ENCODE data around the gene RNF157.
A peak's percentile ranks its signal among the peaks of the same experiment; 100 is the strongest.

Gene RNF157

GRCh38 chr17:76170114-76170513, 70.2 kb downstream of the RNF157 start:
- DNase-seq, result no peak
- Histone ChIP-seq H3K27me3 (replicated peaks in 2 of 5; ENCODE audit: control insufficient read depth in 4 of 5, insufficient read depth in 5 of 5, low read length in 4 of 5) (no peaks in the 10 kb centered on the region), H3K4me1 (ENCODE audit: control extremely low read depth in 1 of 4, control insufficient read depth in 4 of 4, insufficient read depth in 4 of 4, low read length in 3 of 4) (peaks cover 0 to 4% (median 2%) of the 10 kb centered on the region in 4 experiments), H3K4me3 (ENCODE audit: control insufficient read depth in 1 of 7, extremely low read depth in 1 of 7, insufficient read depth in 4 of 7, low read depth in 2 of 7, low read length in 6 of 7) (no peak overlapping the region), H3K9me3 (ENCODE audit: control extremely low read depth in 1 of 5, control insufficient read depth in 4 of 5, insufficient read depth in 2 of 5, low read depth in 1 of 5, low read length in 4 of 5) (no peaks in the 10 kb centered on the region), H3K36me3 (ENCODE audit: control insufficient read depth in 4 of 4, insufficient read depth in 4 of 4, low read length in 3 of 4) (no peaks in the 10 kb centered on the region), H3K27ac (ENCODE audit: insufficient read depth in 1 of 2, low read depth in 1 of 2, low read length in 2 of 2, poor library complexity in 1 of 2, severe bottlenecking in 2 of 2) (no peak overlapping the region)
- WGBS (ENCODE audit: insufficient coverage), result 90% methylated on average over 1 of the region's 1 CpG
- ChIA-PET POLR2A (no interaction called here), CTCF (interaction anchor here (0.7 to 1.8 kb wide), 5 partner anchors 11 to 110 kb away, joined by 3 to 5 read pairs (median 3); no protein-coding TSS in a partner anchor)

- CTCF ChIA-PET, result interaction anchor here (0.6 to 2.2 kb wide), 8 partner anchors 9 to 113 kb away, joined by 3 to 5 read pairs (median 4); no protein-coding TSS in a partner anchor
- no peaks in the 10 kb centered on the region for H3K27me3 ChIP-seq (replicated peaks in 2 of 5; ENCODE audit: control insufficient read depth in 4 of 5, insufficient read depth in 5 of 5, low read length in 4 of 5)
- no peak overlapping the region for H3K27ac ChIP-seq (ENCODE audit: insufficient read depth in 1 of 2, low read depth in 1 of 2, low read length in 2 of 2, poor library complexity in 1 of 2, severe bottlenecking in 2 of 2)
- no peaks in the 10 kb centered on the region for H3K9me3 ChIP-seq (ENCODE audit: control extremely low read depth in 1 of 5, control insufficient read depth in 4 of 5, insufficient read depth in 2 of 5, low read depth in 1 of 5, low read length in 4 of 5)
- 95% methylated on average over 7 of the region's 10 CpGs for WGBS (ENCODE audit: insufficient coverage)
- no peaks in the 10 kb centered on the region for H3K36me3 ChIP-seq (ENCODE audit: control insufficient read depth in 4 of 4, insufficient read depth in 4 of 4, low read length in 3 of 4)
- DNase-seq, result no peak
- no peak overlapping the region for H3K4me3 ChIP-seq (ENCODE audit: control insufficient read depth in 1 of 7, extremely low read depth in 1 of 7, insufficient read depth in 4 of 7, low read depth in 2 of 7, low read length in 6 of 7)
- POLR2A ChIA-PET, result no interaction called here
- peaks cover 0 to 4% (median 2%) of the 10 kb centered on the region in 4 experiments for H3K4me1 ChIP-seq (ENCODE audit: control extremely low read depth in 1 of 4, control insufficient read depth in 4 of 4, insufficient read depth in 4 of 4, low read length in 3 of 4)
These were observed 73.4 kb downstream of the RNF157 start for GRCh38 chr17:76166906-76167305.

GRCh38 chr17:76166168-76166567, 74.1 kb downstream of the RNF157 start:
- DNase-seq, result no peak
- CTCF ChIA-PET, result interaction anchor here (0.6 to 2.2 kb wide), 7 partner anchors 8 to 41 kb away, joined by 3 to 5 read pairs (median 4); no protein-coding TSS in a partner anchor
- Histone ChIP-seq H3K4me1 (ENCODE audit: control extremely low read depth in 1 of 4, control insufficient read depth in 4 of 4, insufficient read depth in 4 of 4, low read length in 3 of 4) (peaks cover 0 to 7% (median 3%) of the 10 kb centered on the region in 4 experiments), H3K4me3 (ENCODE audit: control insufficient read depth in 1 of 7, extremely low read depth in 1 of 7, insufficient read depth in 4 of 7, low read depth in 2 of 7, low read length in 6 of 7) (no peak overlapping the region), H3K9me3 (ENCODE audit: control extremely low read depth in 1 of 5, control insufficient read depth in 4 of 5, insufficient read depth in 2 of 5, low read depth in 1 of 5, low read length in 4 of 5) (no peaks in the 10 kb centered on the region), H3K27ac (ENCODE audit: insufficient read depth in 1 of 2, low read depth in 1 of 2, low read length in 2 of 2, poor library complexity in 1 of 2, severe bottlenecking in 2 of 2) (no peak overlapping the region), H3K36me3 (ENCODE audit: control insufficient read depth in 4 of 4, insufficient read depth in 4 of 4, low read length in 3 of 4) (no peaks in the 10 kb centered on the region), H3K27me3 (replicated peaks in 2 of 5; ENCODE audit: control insufficient read depth in 4 of 5, insufficient read depth in 5 of 5, low read length in 4 of 5) (no peaks in the 10 kb centered on the region)
- WGBS (ENCODE audit: insufficient coverage), result 100% methylated on average over 4 of the region's 7 CpGs
- POLR2A ChIA-PET, result no interaction called here

GRCh38 chr17:76164331-76164730, 76.0 kb downstream of the RNF157 start:
- no peaks in the 10 kb centered on the region for H3K9me3 ChIP-seq (ENCODE audit: control extremely low read depth in 1 of 5, control insufficient read depth in 4 of 5, insufficient read depth in 2 of 5, low read depth in 1 of 5, low read length in 4 of 5)
- POLR2A ChIA-PET, result interaction anchor here (0.6 to 0.7 kb wide), 2 partner anchors 42 to 113 kb away, joined by 3 to 5 read pairs; no protein-coding TSS in a partner anchor
- H3K4me3 ChIP-seq (ENCODE audit: control insufficient read depth in 1 of 7, extremely low read depth in 1 of 7, insufficient read depth in 4 of 7, low read depth in 2 of 7, low read length in 6 of 7), result no peak overlapping the region
- no peaks in the 10 kb centered on the region for H3K36me3 ChIP-seq (ENCODE audit: control insufficient read depth in 4 of 4, insufficient read depth in 4 of 4, low read length in 3 of 4)
- H3K4me1 ChIP-seq (ENCODE audit: control extremely low read depth in 1 of 4, control insufficient read depth in 4 of 4, insufficient read depth in 4 of 4, low read length in 3 of 4), result peaks cover 0 to 7% (median 3%) of the 10 kb centered on the region in 4 experiments
- DNase-seq, result no peak
- H3K27me3 ChIP-seq (replicated peaks in 2 of 5; ENCODE audit: control insufficient read depth in 4 of 5, insufficient read depth in 5 of 5, low read length in 4 of 5), result no peaks in the 10 kb centered on the region
- H3K27ac ChIP-seq (ENCODE audit: insufficient read depth in 1 of 2, low read depth in 1 of 2, low read length in 2 of 2, poor library complexity in 1 of 2, severe bottlenecking in 2 of 2), result no peak overlapping the region
- CTCF ChIA-PET, result no interaction called here
- 100% methylated on average over 1 of the region's 2 CpGs for WGBS (ENCODE audit: insufficient coverage)

DNA sequence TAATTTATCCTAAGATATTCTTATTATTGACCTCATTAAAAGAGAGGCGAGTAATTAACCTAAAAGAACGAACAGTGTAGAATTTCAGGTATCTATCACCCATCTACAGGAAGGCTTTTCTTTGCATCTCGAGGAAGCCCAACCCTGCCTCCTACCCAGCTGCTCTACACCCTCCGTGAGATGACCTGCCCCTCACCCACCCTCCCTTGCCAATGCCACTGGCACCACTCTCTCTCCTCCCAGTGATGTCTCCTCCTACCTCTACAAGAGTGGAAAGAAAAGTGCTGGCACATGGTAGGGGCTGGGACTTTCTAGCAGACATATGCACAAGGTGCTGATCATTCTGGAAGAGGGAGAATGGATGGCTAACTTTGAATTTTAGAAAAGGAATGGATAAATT, 76.4 kb downstream of the RNF157 start:
- Histone ChIP-seq H3K36me3 (ENCODE audit: control insufficient read depth in 4 of 4, insufficient read depth in 4 of 4, low read length in 3 of 4) (no peaks in the 10 kb centered on the region), H3K27me3 (replicated peaks in 2 of 5; ENCODE audit: control insufficient read depth in 4 of 5, insufficient read depth in 5 of 5, low read length in 4 of 5) (no peaks in the 10 kb centered on the region), H3K27ac (ENCODE audit: insufficient read depth in 1 of 2, low read depth in 1 of 2, low read length in 2 of 2, poor library complexity in 1 of 2, severe bottlenecking in 2 of 2) (no peak overlapping the region), H3K4me1 (ENCODE audit: control extremely low read depth in 1 of 4, control insufficient read depth in 4 of 4, insufficient read depth in 4 of 4, low read length in 3 of 4) (peaks cover 0 to 7% (median 3%) of the 10 kb centered on the region in 4 experiments), H3K9me3 (ENCODE audit: control extremely low read depth in 1 of 5, control insufficient read depth in 4 of 5, insufficient read depth in 2 of 5, low read depth in 1 of 5, low read length in 4 of 5) (no peaks in the 10 kb centered on the region), H3K4me3 (ENCODE audit: control insufficient read depth in 1 of 7, extremely low read depth in 1 of 7, insufficient read depth in 4 of 7, low read depth in 2 of 7, low read length in 6 of 7) (no peak overlapping the region)
- ChIA-PET POLR2A (interaction anchor here (0.6 to 0.7 kb wide), 2 partner anchors 41 to 114 kb away, joined by 3 to 5 read pairs; no protein-coding TSS in a partner anchor), CTCF (no interaction called here)
- 83% methylated on average over 4 of the region's 4 CpGs for WGBS (ENCODE audit: insufficient coverage)
- DNase-seq, result no peak

GRCh38 chr17:76161619-76162266, 78.5 kb downstream of the RNF157 start:
- Histone ChIP-seq H3K27me3 (replicated peaks in 2 of 5; ENCODE audit: control insufficient read depth in 4 of 5, insufficient read depth in 5 of 5, low read length in 4 of 5) (no peaks in the 10 kb centered on the region), H3K36me3 (ENCODE audit: control insufficient read depth in 4 of 4, insufficient read depth in 4 of 4, low read length in 3 of 4) (no peaks in the 10 kb centered on the region), H3K4me3 (ENCODE audit: control insufficient read depth in 1 of 7, extremely low read depth in 1 of 7, insufficient read depth in 4 of 7, low read depth in 2 of 7, low read length in 6 of 7) (no peak overlapping the region), H3K4me1 (ENCODE audit: control extremely low read depth in 1 of 4, control insufficient read depth in 4 of 4, insufficient read depth in 4 of 4, low read length in 3 of 4) (peaks cover 0 to 6% (median 1%) of the 10 kb centered on the region in 4 experiments), H3K9me3 (ENCODE audit: control extremely low read depth in 1 of 5, control insufficient read depth in 4 of 5, insufficient read depth in 2 of 5, low read depth in 1 of 5, low read length in 4 of 5) (no peaks in the 10 kb centered on the region), H3K27ac (ENCODE audit: insufficient read depth in 1 of 2, low read depth in 1 of 2, low read length in 2 of 2, poor library complexity in 1 of 2, severe bottlenecking in 2 of 2) (no peak overlapping the region)
- POLR2A ChIA-PET, result no interaction called here
- CTCF ChIA-PET, result interaction anchor here (1.2 to 1.6 kb wide), 2 partner anchors 14 to 17 kb away, joined by 3 to 7 read pairs; no protein-coding TSS in a partner anchor
- WGBS (ENCODE audit: insufficient coverage), result 95% methylated on average over 16 of the region's 20 CpGs
- DNase-seq, result peak in 1 of 3 donors; percentile 43

DNA sequence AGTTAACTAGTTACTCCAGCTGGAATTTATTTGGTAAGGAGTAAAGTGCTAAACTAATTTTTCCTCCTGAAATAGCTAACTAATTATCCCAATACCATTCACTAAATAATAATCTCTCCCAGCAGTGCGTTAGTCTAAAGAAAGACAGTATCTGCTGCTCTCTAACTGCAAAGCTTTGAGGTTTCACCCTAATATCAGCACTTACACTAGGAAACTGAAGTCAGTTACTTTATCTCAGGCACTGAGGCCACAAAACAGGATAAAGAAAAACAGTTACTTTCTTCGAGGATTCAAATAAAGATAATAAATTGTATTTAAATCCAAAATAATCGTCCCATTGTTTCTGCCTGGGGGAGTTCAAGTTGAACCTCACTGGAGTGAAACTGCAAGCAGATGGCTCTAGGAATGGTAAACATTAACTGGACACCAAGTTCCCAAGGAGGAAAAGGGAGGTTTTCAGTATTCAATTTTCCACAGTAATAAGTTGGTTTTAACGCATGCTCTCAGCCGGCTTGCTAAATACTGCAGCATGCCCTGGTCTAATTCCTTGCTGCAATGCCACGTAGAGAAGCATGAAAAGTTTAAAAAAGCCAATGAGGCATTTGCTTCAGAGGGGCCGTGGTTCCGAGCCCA, 79.3 kb downstream of the RNF157 start:
- H3K27me3 ChIP-seq (replicated peaks in 2 of 5; ENCODE audit: control insufficient read depth in 4 of 5, insufficient read depth in 5 of 5, low read length in 4 of 5), result no peaks in the 10 kb centered on the region
- H3K4me3 ChIP-seq (ENCODE audit: control insufficient read depth in 1 of 7, extremely low read depth in 1 of 7, insufficient read depth in 4 of 7, low read depth in 2 of 7, low read length in 6 of 7), result no peak overlapping the region
- no peaks in the 10 kb centered on the region for H3K36me3 ChIP-seq (ENCODE audit: control insufficient read depth in 4 of 4, insufficient read depth in 4 of 4, low read length in 3 of 4)
- ChIA-PET CTCF (interaction anchor here (0.7 to 1.6 kb wide), 5 partner anchors 13 to 20 kb away, joined by 3 to 7 read pairs (median 4); no protein-coding TSS in a partner anchor), POLR2A (no interaction called here)
- no peaks in the 10 kb centered on the region for H3K9me3 ChIP-seq (ENCODE audit: control extremely low read depth in 1 of 5, control insufficient read depth in 4 of 5, insufficient read depth in 2 of 5, low read depth in 1 of 5, low read length in 4 of 5)
- no peak for DNase-seq
- H3K4me1 ChIP-seq (ENCODE audit: control extremely low read depth in 1 of 4, control insufficient read depth in 4 of 4, insufficient read depth in 4 of 4, low read length in 3 of 4), result peaks cover 0 to 6% (median 1%) of the 10 kb centered on the region in 4 experiments
- peak overlapping the region in 1 of 2 experiments; percentile 6 for H3K27ac ChIP-seq (ENCODE audit: insufficient read depth in 1 of 2, low read depth in 1 of 2, low read length in 2 of 2, poor library complexity in 1 of 2, severe bottlenecking in 2 of 2)
- 92% methylated on average over 6 of the region's 8 CpGs for WGBS (ENCODE audit: insufficient coverage)

All from common myeloid progenitor, CD34-positive (primary cell).